Prostate gland (tissue), 2 donors: ENCODE data around the gene TMEM131. TPM values are rescaled to one million over a fixed set of nuclear protein-coding genes. Genes with fewer than 3 reads are reported as not detected.

Experiments used
- DNase-seq: peaks from one replicate; pipeline ENCODE4 v3.0.0-alpha.2; 2019; ENCODE audit warnings: low spot score
- H3K27ac ChIP-seq, 2 donors: fragments of 200-600 bp; sonication (generic); 2 replicates each; pipeline ENCODE4 v1.5.1; 2017 to 2019
- H3K27me3 ChIP-seq: fragments of 200-600 bp; sonication (generic); replicated peaks from 2 replicates; pipeline ENCODE4 v1.5.1; 2019; ENCODE audit not compliant: insufficient read depth
- H3K36me3 ChIP-seq, 2 donors: fragments of 200-600 bp; sonication (generic); 1 replicate in 1 of 2; 2 replicates in 1 of 2; pipeline versions ENCODE4 v1.5.1 to v1.8.1; 2017 to 2019
- H3K4me1 ChIP-seq: fragments of 200-600 bp; sonication (generic); replicated peaks from 2 replicates; pipeline ENCODE4 v1.5.1; 2019
- H3K4me3 ChIP-seq, 2 donors: fragments of 200-600 bp; sonication (generic); 2 replicates each; pipeline ENCODE4 v1.5.1; 2017 to 2019
- H3K9me3 ChIP-seq: fragments of 200-600 bp; sonication (generic); 2 replicates; pipeline ENCODE4 v1.5.1; 2017
- POLR2A ChIP-seq: fragments of 450-650 bp; IDR thresholded peaks from one replicate; pipeline ENCODE4 v1.6.1; 2016; ENCODE audit warnings: antibody characterized with exemption, mild to moderate bottlenecking
- POLR2AphosphoS5 ChIP-seq: sonication (generic); formaldehyde crosslinking; IDR thresholded peaks from one replicate; pipeline ENCODE4 v1.6.1; 2017; ENCODE audit warnings: antibody characterized with exemption
- WGBS: methylation state at CpG from one replicate; pipeline ENCODE4 v1.1.5; 2018; 5-methylcytosine and 5-hydroxymethylcytosine counted together
- intact Hi-C: fragments of 100-400 bp; cut with DNase I; formaldehyde crosslinking; loops from one replicate; pipeline ENCODE4 v1.14.2; 2022
- total RNA-seq, 2 donors: library from RNA; depleted of rRNA; stranded (reverse); fragments of >200 nt; gene quantifications; one replicate each; pipeline ENCODE4 v1.1.0, GENCODE V29; 2016
- TF ChIP-seq, protein P1 (sequence below), 4 experiments: fragments of 200-600 bp in 2 of 4; fragments of 450-650 bp in 2 of 4; sonication (generic) in 2 of 4; IDR thresholded peaks; 1 replicate in 3 of 4; 2 replicates in 1 of 4; pipeline ENCODE4 v1.5.1; 2016 to 2019; ENCODE audit warnings: antibody characterized with exemption in 4 of 4, mild to moderate bottlenecking in 2 of 4, moderate library complexity in 2 of 4

TMEM131 gene
- total RNA-seq, 2 donors from 2014 or later = 40.6 to 42.0 TPM

DNA sequence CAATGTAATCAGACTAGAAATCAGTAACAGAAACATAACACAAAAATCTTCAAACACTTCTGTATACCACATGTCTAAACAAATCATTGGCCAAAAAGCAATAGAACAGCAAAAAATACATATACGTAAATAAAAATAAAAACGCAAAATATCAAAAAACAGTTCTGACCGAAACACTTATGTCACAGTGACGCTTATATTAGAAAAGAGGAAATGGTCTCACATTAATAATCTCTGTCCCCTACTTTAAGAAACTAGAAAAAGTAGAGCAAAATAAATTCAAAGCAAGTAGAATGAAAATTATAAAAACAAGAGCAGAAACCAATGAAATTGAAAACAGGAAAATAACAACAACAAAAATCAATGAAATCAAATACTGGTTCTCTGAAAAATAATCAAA, 41.9 kb downstream of the TMEM131 start:
- Histone ChIP-seq H3K36me3 (no peaks in the 10 kb centered on the region), H3K9me3 (no peaks in the 10 kb centered on the region), H3K27ac (no peak overlapping the region), H3K27me3 (no peaks in the 10 kb centered on the region), H3K4me1 (no peaks in the 10 kb centered on the region), H3K4me3 (no peak overlapping the region)
- TF ChIP-seq POLR2A (no peak), POLR2AphosphoS5 (no peak)
- TF ChIP-seq, protein P1, sequence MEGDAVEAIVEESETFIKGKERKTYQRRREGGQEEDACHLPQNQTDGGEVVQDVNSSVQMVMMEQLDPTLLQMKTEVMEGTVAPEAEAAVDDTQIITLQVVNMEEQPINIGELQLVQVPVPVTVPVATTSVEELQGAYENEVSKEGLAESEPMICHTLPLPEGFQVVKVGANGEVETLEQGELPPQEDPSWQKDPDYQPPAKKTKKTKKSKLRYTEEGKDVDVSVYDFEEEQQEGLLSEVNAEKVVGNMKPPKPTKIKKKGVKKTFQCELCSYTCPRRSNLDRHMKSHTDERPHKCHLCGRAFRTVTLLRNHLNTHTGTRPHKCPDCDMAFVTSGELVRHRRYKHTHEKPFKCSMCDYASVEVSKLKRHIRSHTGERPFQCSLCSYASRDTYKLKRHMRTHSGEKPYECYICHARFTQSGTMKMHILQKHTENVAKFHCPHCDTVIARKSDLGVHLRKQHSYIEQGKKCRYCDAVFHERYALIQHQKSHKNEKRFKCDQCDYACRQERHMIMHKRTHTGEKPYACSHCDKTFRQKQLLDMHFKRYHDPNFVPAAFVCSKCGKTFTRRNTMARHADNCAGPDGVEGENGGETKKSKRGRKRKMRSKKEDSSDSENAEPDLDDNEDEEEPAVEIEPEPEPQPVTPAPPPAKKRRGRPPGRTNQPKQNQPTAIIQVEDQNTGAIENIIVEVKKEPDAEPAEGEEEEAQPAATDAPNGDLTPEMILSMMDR (IDR thresholded peaks at IDR 0.05) = no peak
- DNase-seq = no peak
- intact Hi-C loops = no loop called here
- 94% methylated on average over 4 of the region's 4 CpGs for WGBS

DNA sequence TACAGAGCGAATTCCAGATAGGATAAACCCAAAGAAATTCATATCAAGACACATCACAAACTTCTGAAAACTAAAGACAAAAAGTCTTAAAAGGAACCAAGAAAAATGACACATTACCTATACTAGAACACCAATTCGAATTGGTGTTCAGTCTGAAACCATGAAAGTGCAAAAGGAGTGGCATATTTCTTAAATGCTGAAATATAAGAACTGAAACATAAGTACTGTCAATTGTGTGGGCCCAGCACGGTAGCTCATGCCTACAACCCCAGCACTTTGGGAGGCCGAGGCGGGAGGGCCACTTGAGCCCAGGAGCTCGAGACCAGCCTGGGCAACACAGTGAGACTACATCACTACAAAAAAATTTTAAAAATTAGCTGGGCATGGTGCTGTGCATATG, 43.4 kb downstream of the TMEM131 start:
- no peak overlapping the region for H3K27ac ChIP-seq
- H3K9me3 ChIP-seq = no peaks in the 10 kb centered on the region
- intact Hi-C loops = no loop called here
- DNase-seq = no peak
- no peaks in the 10 kb centered on the region for H3K36me3 ChIP-seq
- no peaks in the 10 kb centered on the region for H3K4me1 ChIP-seq
- TF ChIP-seq POLR2AphosphoS5 (no peak), POLR2A (no peak)
- TF ChIP-seq, protein P1 (IDR thresholded peaks at IDR 0.05) = no peak
- 98% methylated on average over 6 of the region's 6 CpGs for WGBS
- H3K27me3 ChIP-seq = no peaks in the 10 kb centered on the region
- no peak overlapping the region for H3K4me3 ChIP-seq

DNA sequence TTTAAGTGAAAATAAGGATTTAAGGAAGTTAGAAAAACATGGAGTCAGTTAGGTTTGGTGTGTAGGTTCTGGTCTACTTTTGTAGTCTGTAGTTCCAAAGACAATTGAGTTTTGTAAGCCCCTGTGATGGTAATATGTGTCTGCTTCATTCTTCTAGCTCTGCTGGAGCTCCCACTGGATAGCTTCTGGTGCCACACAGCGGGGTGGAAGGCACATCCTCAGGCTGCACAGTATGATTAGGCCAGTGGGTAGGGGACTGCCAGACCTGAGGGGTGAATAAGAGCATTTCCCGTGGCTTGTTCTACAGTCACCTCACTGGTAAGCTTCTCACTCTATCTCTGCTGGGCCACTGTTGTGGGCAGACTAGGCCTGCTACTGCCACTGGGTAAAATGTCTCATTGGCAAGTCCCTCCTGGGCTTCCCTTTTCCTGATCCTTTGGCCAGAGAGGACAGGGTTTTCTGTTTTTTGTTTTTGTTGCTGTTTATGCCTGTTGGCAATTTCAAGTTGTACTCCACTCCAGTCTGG, 44.5 kb downstream of the TMEM131 start:
- Histone ChIP-seq H3K9me3 (no peaks in the 10 kb centered on the region), H3K4me1 (no peaks in the 10 kb centered on the region), H3K27ac (no peak overlapping the region), H3K36me3 (no peaks in the 10 kb centered on the region), H3K27me3 (no peaks in the 10 kb centered on the region), H3K4me3 (no peak overlapping the region)
- WGBS = 96% methylated on average over 2 of the region's 2 CpGs
- no peak for DNase-seq
- TF ChIP-seq POLR2A (no peak), POLR2AphosphoS5 (no peak)
- TF ChIP-seq, protein P1 (IDR thresholded peaks at IDR 0.05) = no peak
- intact Hi-C loops = no loop called here

DNA sequence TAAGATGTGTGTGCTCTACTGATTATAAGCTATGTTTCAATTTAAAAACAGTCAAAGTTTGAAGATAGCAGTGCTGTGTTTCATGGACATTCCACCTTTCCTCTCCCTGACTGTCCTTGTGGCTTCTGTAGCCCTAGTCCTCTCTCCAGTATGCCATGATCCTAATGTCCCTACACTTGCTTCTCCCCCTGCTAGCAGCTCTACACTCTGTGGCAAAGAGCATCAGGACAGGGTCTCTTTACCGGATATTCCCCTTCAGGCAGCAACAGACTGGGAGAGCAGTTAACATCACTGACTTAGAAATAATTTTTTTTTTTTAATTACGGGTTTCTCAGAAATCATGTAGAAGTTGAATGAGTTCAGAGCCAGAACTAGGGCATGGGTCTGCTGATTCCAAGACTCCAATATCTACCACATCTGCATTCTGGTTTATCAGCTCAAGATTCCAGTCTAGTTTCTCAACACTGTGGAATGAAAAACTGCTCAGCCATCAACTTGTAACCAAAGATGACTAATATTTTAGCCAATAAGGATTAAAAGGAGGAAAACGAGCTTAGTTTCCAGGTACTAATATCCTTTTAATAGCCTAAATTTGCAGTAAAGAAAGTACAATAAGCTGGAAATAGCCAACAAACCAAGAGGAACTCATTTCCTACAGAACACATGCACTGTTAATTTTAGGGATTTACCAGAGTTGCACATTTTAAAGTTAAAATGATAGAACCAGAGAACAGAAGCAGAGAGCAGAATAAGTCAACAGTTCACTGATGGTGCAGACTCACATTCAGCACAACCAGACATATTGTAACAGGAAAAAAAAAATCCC, 45.2 kb downstream of the TMEM131 start:
- H3K4me1 ChIP-seq = no peaks in the 10 kb centered on the region
- intact Hi-C loops = no loop called here
- H3K9me3 ChIP-seq = no peaks in the 10 kb centered on the region
- WGBS = 70% methylated on average over 3 of the region's 3 CpGs
- TF ChIP-seq POLR2AphosphoS5 = no peak
- TF ChIP-seq, protein P1 (IDR thresholded peaks at IDR 0.05) = no peak
- TF ChIP-seq POLR2A = no peak
- H3K4me3 ChIP-seq = no peak overlapping the region
- DNase-seq = no peak
- H3K27me3 ChIP-seq = no peaks in the 10 kb centered on the region
- no peaks in the 10 kb centered on the region for H3K36me3 ChIP-seq
- no peak overlapping the region for H3K27ac ChIP-seq

DNA sequence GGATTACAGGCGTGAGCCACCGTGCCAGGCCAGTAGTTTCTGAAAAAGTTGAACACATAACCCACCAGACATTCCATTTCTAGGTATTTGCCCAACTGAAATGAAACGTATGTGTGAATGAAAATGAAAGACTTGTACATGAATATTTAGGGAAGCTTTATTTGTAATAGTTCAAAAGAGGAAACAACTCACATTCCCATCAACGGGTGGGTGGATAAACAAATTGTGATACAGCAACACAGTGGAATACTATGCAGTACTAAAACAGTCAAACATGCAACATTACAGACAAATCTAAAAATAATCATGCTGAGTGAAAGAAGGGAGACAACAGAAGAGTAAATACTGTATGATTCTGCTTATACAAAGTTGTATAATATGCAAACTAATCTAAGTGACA, 46.8 kb downstream of the TMEM131 start:
- no peak overlapping the region for H3K4me3 ChIP-seq
- H3K4me1 ChIP-seq = no peaks in the 10 kb centered on the region
- 75% methylated on average over 4 of the region's 4 CpGs for WGBS
- no peak for TF ChIP-seq POLR2A
- no peak for TF ChIP-seq POLR2AphosphoS5
- TF ChIP-seq, protein P1 (IDR thresholded peaks at IDR 0.05) = no peak
- no peak overlapping the region for H3K27ac ChIP-seq
- no peaks in the 10 kb centered on the region for H3K36me3 ChIP-seq
- intact Hi-C loops = no loop called here
- no peaks in the 10 kb centered on the region for H3K27me3 ChIP-seq
- no peak for DNase-seq
- no peaks in the 10 kb centered on the region for H3K9me3 ChIP-seq
